Activated T-cell treated with anti-CD3 and anti-CD28 coated beads, Interleukin-2, amount 50 U/mL, for 72 hours (primary cell): Measurements from ENCODE around the gene MINDY1. TPM values are rescaled to one million over a fixed set of nuclear protein-coding genes. Genes with fewer than 3 reads are reported as not detected.

Experiments used
- ATAC-seq, 2 donors: fragments of 150-1000 bp; cut with Tn5 transposase; replicated peaks in 1 of 2; 2 replicates each; pipeline ENCODE4 v1.10.0; 2021; ENCODE audit warnings: moderate library complexity in 2 of 2, mild to moderate bottlenecking in 1 of 2
- DNase-seq, 2 donors: peaks; one replicate each; pipeline ENCODE4 v3.0.0; 2021 to 2022; ENCODE audit warnings: mixed read lengths in 1 of 2
- H3K27ac Mint-ChIP-seq: one replicate; pipeline ENCODE4 v1.8.0; 2022; ENCODE audit warnings: mild to moderate bottlenecking, moderate library complexity, mixed read lengths
- H3K27me3 Mint-ChIP-seq: one replicate; pipeline ENCODE4 v1.8.0; 2022; ENCODE audit warnings: low read depth, mixed read lengths
- H3K36me3 Mint-ChIP-seq, 2 donors: one replicate each; pipeline ENCODE4 v1.8.0; 2022; ENCODE audit warnings: mixed read lengths in 2 of 2, mild to moderate bottlenecking in 1 of 2; ENCODE audit not compliant: insufficient read depth in 2 of 2
- H3K4me1 Mint-ChIP-seq: one replicate; pipeline ENCODE4 v1.8.0; 2022; ENCODE audit warnings: low read depth, mixed read lengths
- H3K4me3 Mint-ChIP-seq, 2 donors: one replicate each; pipeline ENCODE4 v1.8.0; 2022; ENCODE audit warnings: mild to moderate bottlenecking in 2 of 2, mixed read lengths in 2 of 2, moderate library complexity in 2 of 2
- H3K9me3 Mint-ChIP-seq, 2 donors: one replicate each; pipeline ENCODE4 v1.8.0; 2022; ENCODE audit warnings: mixed read lengths in 2 of 2
- total RNA-seq, 2 donors: library from RNA; stranded (reverse); gene quantifications; one replicate each; pipeline ENCODE4 v1.2.3, GENCODE V29; 2022

MINDY1 gene
- total RNA-seq, 2 donors from 2014 or later, result 10.9 to 11.9 TPM

- no peaks in the 10 kb centered on the region for H3K27me3 Mint-ChIP-seq
- DNase-seq (peak; percentile 98), ATAC-seq (peak; percentile 87)
- peaks cover 76% of the 10 kb centered on the region for H3K4me1 Mint-ChIP-seq
- no peaks in the 10 kb centered on the region for H3K9me3 Mint-ChIP-seq
- peak within 1 kb of the TSS; percentile 99 for H3K27ac Mint-ChIP-seq
- peaks cover 2 to 3% of the 10 kb centered on the region in 2 donors for H3K36me3 Mint-ChIP-seq
- peak within 1 kb of the TSS; percentile 99 for H3K4me3 Mint-ChIP-seq
Observed at GRCh38 chr1:151008244-151009205, 1.8 kb upstream of the MINDY1 start, which contains the start of gene PRUNE1. TSS of gene PRUNE1 (plus strand) at chr1:151008449. CDS start at chr1:151008633, 184 bp downstream.

- DNase-seq (no peak), ATAC-seq (no peak)
- Mint-ChIP-seq H3K4me3 (peak overlapping the region; percentile 99), H3K27ac (peak overlapping the region; percentile 99), H3K4me1 (peaks cover 80% of the 10 kb centered on the region), H3K36me3 (peaks cover 2 to 3% of the 10 kb centered on the region in 2 donors), H3K9me3 (no peaks in the 10 kb centered on the region), H3K27me3 (no peaks in the 10 kb centered on the region)
Observed at GRCh38 chr1:151007853-151008243, 1.1 kb upstream of the MINDY1 start.

GRCh38 chr1:151005729-151006319 is 878 bp downstream of the MINDY1 start:
- Mint-ChIP-seq H3K27me3 (no peaks in the 10 kb centered on the region), H3K4me3 (peak overlapping the region; percentile 99), H3K27ac (peak overlapping the region; percentile 99), H3K9me3 (no peaks in the 10 kb centered on the region), H3K4me1 (peaks cover 85% of the 10 kb centered on the region), H3K36me3 (peaks cover 2 to 6% of the 10 kb centered on the region in 2 donors)
- ATAC-seq (no peak), DNase-seq (peak in 1 of 2 donors; percentile 23)

- peak overlapping the region; percentile 58 for H3K27ac Mint-ChIP-seq
- H3K9me3 Mint-ChIP-seq, result no peaks in the 10 kb centered on the region
- no peak for ATAC-seq
- peak overlapping the region; percentile 58 to 77 for H3K4me3 Mint-ChIP-seq
- no peak for DNase-seq
- peaks cover 0 to 3% of the 10 kb centered on the region in 2 donors for H3K36me3 Mint-ChIP-seq
- H3K27me3 Mint-ChIP-seq, result no peaks in the 10 kb centered on the region
- peaks cover 87% of the 10 kb centered on the region for H3K4me1 Mint-ChIP-seq
Observed at GRCh38 chr1:151003180-151003579, 3.5 kb downstream of the MINDY1 start.

- Mint-ChIP-seq H3K9me3 (no peaks in the 10 kb centered on the region), H3K36me3 (peaks cover 0 to 3% of the 10 kb centered on the region in 2 donors), H3K4me3 (peak overlapping the region; percentile 58 to 77), H3K27ac (peak overlapping the region; percentile 58), H3K27me3 (no peaks in the 10 kb centered on the region), H3K4me1 (peaks cover 81% of the 10 kb centered on the region)
- DNase-seq (no peak), ATAC-seq (no peak)
Observed at GRCh38 chr1:151002611-151003010, 4.1 kb downstream of the MINDY1 start.

DNA sequence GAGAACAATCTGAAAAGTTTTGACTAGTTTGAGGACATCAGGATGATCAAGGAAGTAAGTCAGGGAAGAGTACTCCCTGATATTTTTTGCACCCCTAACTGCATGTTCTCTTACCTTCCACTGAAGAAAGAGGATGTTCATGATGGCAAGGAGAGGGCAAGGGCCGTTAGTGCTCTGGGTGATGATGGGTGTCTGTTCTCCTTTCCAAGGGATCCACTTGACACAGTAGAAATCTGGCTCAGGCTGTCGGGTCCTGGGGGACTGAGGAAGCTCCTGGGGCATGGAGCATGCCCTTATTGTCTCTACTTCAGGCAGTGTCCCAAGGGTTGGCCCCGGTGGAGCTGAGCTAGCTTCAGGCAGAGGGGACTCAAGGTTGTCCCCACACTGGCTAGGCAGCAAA is 4.7 kb downstream of the MINDY1 start:
- H3K4me3 Mint-ChIP-seq, result peak overlapping the region in 1 of 2 donors; percentile 7
- H3K9me3 Mint-ChIP-seq, result no peaks in the 10 kb centered on the region
- peaks cover 0 to 3% of the 10 kb centered on the region in 2 donors for H3K36me3 Mint-ChIP-seq
- DNase-seq, result no peak
- no peak for ATAC-seq
- no peaks in the 10 kb centered on the region for H3K27me3 Mint-ChIP-seq
- peaks cover 76% of the 10 kb centered on the region for H3K4me1 Mint-ChIP-seq
- peak overlapping the region; percentile 5 for H3K27ac Mint-ChIP-seq

GRCh38 chr1:151001602-151002001 is 5.1 kb downstream of the MINDY1 start:
- ATAC-seq (no peak), DNase-seq (no peak)
- Mint-ChIP-seq H3K4me3 (peak overlapping the region in 1 of 2 donors; percentile 7), H3K27me3 (no peaks in the 10 kb centered on the region), H3K9me3 (no peaks in the 10 kb centered on the region), H3K36me3 (peaks cover 0 to 3% of the 10 kb centered on the region in 2 donors), H3K4me1 (peaks cover 71% of the 10 kb centered on the region), H3K27ac (peak overlapping the region; percentile 5)

GRCh38 chr1:151000408-151000807 is 6.3 kb downstream of the MINDY1 start:
- DNase-seq (no peak), ATAC-seq (no peak)
- H3K4me3 Mint-ChIP-seq, result no peak overlapping the region
- peaks cover 59% of the 10 kb centered on the region for H3K4me1 Mint-ChIP-seq
- no peaks in the 10 kb centered on the region for H3K9me3 Mint-ChIP-seq
- no peaks in the 10 kb centered on the region for H3K27me3 Mint-ChIP-seq
- H3K36me3 Mint-ChIP-seq, result peaks cover 0 to 3% of the 10 kb centered on the region in 2 donors
- H3K27ac Mint-ChIP-seq, result no peak overlapping the region

GRCh38 chr1:150999926-151000325 is 6.8 kb downstream of the MINDY1 start:
- Mint-ChIP-seq H3K27me3 (no peaks in the 10 kb centered on the region), H3K4me1 (peaks cover 55% of the 10 kb centered on the region), H3K27ac (no peak overlapping the region), H3K36me3 (peaks cover 0 to 3% of the 10 kb centered on the region in 2 donors), H3K9me3 (no peaks in the 10 kb centered on the region), H3K4me3 (no peak overlapping the region)
- ATAC-seq, result no peak
- DNase-seq, result no peak

DNA sequence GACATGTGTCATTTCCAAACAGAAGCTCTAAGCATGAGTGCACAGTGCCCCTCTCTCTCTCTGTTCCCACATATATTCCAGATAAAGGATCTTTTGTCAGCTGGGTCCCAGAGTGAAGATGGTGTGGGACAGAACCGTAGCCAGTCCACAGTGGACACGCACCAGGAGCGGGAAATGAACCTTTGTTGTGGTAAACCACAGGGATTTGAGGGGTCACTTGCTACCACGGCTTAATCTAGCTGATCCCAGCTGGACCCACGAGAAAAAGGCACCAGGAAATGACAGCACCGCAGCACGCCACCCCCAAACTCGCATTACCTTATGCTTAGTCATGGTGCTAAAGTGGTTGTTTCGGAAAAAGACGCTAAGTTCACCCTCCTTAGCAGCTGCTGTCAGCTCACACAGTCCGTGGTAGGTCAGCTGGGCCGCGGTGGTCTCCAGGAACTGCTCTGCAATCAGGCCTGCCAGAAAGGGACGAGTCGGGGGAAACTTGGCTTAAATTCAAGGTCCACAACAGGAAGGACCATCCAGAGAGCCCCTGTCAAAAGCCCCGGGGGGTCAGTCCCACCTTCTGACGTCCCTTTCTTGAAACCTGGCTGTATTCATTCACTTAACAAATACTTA is 7.5 kb downstream of the MINDY1 start:
- no peaks in the 10 kb centered on the region for H3K9me3 Mint-ChIP-seq
- H3K4me3 Mint-ChIP-seq, result no peak overlapping the region
- ATAC-seq (peak; percentile 80 to 81), DNase-seq (peak; percentile 39 to 47)
- peaks cover 0 to 3% of the 10 kb centered on the region in 2 donors for H3K36me3 Mint-ChIP-seq
- H3K27me3 Mint-ChIP-seq, result no peaks in the 10 kb centered on the region
- H3K4me1 Mint-ChIP-seq, result peaks cover 49% of the 10 kb centered on the region
- no peak overlapping the region for H3K27ac Mint-ChIP-seq

DNA sequence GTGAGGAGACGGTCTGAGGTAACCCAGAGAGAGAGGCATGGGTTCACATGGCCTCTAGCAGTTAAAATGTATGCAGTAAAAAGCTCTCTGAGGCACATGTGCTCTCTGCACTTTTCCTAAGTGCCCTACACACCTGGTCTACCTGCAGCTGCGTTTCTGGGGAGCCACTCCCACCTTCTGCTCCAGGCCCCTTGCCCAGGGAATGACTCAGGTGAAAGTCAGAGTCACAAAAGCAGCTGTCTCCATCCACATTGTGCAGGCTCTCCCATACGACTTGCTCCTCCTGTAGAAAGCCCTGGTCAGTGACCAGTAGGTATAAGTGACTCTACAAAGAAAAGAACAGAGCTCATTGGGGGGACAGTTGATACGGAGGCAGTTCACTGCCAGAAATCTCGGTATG is 8.8 kb downstream of the MINDY1 start:
- peaks cover 0 to 3% of the 10 kb centered on the region in 2 donors for H3K36me3 Mint-ChIP-seq
- ATAC-seq (no peak), DNase-seq (no peak)
- H3K27ac Mint-ChIP-seq, result no peak overlapping the region
- H3K27me3 Mint-ChIP-seq, result no peaks in the 10 kb centered on the region
- peaks cover 43% of the 10 kb centered on the region for H3K4me1 Mint-ChIP-seq
- no peaks in the 10 kb centered on the region for H3K9me3 Mint-ChIP-seq
- H3K4me3 Mint-ChIP-seq, result no peak overlapping the region

GRCh38 chr1:150997126-150997872 is 9.4 kb downstream of the MINDY1 start:
- peaks cover 0 to 3% of the 10 kb centered on the region in 2 donors for H3K36me3 Mint-ChIP-seq
- no peak overlapping the region for H3K27ac Mint-ChIP-seq
- H3K27me3 Mint-ChIP-seq, result no peaks in the 10 kb centered on the region
- DNase-seq, result no peak
- no peaks in the 10 kb centered on the region for H3K9me3 Mint-ChIP-seq
- ATAC-seq, result no peak
- peaks cover 36% of the 10 kb centered on the region for H3K4me1 Mint-ChIP-seq
- H3K4me3 Mint-ChIP-seq, result no peak overlapping the region
